OCI-M1 (cell line): ENCODE measurements around the gene POTEF.
"Not testable (repeated sequence)": the region's sequence is repeated elsewhere in the genome, so short reads cannot be mapped to it uniquely, and the experiment has no call there.

Source experiments
- DNase-seq: peaks from one replicate; lab custom pipeline; 2025; lab: John Stamatoyannopoulos, UW

The POTEF gene

DNA sequence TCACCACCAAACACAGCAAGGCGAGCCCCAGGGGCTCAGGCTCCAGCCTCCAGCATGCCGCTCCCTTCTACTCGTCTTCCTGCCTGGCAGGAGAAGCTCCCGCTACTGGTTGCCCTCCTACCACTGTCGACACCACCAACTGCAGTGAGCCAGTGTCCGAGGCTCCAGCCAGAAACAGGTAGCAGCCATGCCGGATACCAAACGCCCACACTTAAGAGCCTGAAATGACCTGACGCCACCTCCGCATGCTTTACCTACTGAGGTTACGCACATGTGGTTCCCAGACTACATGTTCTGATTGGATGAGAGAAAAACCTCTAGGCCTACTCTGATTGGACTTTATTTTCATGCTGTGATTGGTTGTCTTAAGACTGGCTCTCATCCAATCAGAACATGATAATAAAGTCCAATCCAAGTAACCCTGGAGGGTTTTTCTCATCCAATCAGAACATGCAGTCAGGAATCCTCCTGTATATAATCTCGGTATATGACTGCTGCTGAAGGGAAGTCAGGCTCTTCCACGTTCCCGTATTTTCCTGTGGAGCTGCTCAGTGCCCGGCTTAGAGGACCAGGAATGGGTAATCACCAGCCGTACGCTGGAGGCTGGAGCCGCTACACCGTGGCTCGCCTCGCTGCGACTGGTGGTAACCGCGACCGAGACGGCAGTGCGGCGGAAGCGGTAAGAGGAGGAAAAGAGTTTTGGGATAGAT is at the start of gene POTEF:
Gene POTEF, minus strand, starts transcription at position 103 of the 710 bp plus-strand sequence. CDS start 8,707 bp downstream, outside the sequence.
- DNase-seq = not testable (repeated sequence)

DNA sequence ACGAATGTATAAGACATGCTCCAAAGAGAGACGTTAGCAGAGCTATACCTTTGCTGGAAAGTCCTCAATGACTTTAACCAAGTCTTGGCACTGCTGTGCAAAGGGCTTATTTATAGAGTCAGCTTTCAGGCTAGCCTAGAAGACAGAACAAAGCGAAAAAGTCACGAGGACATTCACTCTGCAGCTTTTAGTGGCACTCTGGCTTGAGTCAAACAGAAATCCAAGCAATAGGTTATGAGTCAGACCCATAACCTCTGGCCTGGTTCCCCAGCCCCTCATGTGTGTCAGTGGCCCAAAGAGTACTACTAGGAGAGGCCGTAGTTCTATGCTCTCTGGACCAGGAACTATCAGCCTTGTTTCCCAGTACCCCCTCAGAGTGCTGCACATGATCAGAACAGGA is 45.8 kb upstream of the POTEF start:
- DNase-seq = not testable (repeated sequence)

DNA sequence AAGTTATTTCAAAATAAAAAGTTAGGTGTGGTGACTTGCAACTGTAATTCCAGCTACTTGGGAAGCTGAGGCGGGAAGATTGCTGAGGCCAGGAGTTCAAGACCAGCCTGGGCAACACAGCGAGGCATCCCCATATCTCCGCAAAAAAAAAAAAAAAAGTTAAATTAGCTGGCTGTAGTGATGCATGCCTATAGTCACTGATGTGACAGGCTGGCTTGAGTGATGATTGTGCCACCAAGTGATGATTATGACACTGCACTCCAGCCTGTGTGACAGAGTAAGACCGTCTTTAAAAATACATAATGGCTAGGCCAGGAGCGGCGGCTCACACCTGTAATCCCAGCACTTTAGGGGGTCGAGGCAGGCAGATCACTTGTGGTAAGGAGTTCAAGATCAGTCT is 40.9 kb upstream of the POTEF start:
- no peak for DNase-seq

DNA sequence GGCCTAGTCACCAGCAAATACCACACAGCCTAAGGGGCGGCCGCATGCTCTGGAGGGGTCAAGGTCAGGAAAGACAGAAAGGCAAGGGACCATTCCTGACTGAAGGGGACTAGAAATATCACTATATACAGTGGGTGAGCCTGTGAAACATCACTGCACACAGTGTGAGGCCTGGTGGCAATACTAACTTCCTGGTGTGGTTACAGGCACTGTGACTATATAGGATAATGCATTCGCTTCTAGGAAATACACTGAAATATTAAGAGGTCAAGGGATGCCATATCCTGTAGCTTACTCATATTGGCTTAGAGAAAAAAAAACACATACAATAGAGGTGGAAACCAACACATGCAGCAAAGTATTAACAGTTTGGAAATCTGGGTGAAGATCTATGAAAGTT is 40.1 kb upstream of the POTEF start:
- not testable (repeated sequence) for DNase-seq

DNA sequence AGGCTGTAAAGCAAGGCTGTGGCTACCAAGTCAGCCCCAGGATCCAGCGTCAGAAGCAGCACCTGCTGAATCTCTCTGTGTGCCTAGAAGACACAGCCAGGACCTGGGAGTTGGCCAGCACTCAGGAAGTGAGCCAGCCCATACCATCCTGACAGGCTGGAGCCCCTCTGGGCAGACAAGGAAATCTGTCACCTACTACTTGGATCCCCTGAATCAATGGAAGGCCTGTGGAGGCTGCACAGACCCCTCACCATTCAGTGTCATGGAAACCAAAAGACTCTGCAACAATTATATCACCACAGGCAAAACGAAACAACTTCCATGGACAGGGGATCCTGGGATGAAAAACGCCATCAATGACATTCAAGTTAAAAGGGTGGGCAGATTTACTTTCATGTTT is 37.6 kb upstream of the POTEF start:
- not testable (repeated sequence) for DNase-seq

DNA sequence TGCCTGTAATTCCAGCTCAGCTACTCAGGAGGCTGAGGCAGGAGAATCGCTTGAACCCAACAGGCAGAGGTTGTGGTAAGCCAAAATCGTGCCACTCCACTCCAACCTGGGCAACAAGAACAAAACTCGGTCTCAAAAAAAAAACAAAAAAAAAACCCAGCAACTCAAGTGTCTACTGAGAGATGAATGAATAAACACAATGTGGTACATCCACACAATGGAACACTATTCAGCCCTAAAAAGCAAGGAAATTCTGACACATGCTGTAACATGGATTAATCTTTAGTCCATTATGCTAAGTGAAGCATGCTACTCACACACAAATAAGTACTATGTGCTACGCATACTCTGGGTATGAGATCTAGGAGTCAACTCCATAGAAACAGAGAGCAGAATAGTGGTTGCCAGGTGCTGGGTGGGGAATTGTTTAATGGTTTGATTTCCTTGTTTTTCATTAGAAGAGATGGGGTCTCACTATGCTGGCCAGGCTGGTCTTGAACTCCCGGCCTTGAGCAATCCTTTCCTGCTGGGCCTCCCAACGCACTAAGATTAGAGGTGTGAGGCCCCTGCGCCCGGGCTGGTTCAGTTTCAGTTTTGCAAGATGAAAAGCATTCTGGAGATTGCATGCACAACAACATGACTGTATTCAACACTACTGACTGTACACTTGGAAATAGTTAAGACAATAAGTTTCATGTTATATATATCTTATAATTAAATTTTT is 36.4 kb upstream of the POTEF start:
- no peak for DNase-seq

DNA sequence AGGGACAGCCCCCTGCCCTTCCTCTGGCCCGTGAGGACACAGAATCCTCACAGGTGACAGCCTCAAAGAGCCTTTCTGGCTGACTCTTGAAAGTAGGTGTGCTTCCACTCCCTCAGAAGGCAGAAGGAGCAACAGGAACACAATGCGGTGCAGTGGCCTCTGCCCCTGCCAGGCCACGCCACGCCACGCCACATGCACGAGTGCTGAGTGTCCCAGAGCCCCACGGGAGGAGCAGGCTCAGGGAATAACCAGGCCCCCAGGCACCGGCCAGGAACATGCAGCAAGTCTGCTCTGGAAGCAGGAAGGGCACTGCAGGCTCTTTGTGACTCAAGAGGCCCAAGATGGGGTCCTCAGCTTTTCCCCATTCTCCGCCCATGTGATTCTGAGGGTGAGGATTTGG is 33.9 kb upstream of the POTEF start:
- no peak for DNase-seq

DNA sequence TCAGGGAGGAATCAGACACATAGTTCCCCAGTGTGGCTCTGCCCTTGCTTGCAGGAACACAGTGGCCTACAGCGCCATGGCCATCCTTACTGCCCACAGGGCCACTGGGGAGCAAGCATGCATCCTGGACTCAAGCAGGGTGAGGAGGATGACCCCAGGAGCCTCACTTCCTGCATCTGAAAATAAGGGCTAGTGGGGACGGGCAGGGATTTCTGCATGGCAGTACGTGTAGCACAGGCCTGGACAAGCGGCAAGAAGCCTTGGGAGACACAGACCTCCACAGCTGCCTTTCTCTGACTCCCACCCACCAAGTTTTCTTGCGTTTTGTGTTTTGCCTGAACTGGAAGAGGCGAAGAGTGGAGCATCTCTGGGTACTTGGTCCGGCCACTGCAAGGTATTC is 33.5 kb upstream of the POTEF start:
- DNase-seq = not testable (repeated sequence)

DNA sequence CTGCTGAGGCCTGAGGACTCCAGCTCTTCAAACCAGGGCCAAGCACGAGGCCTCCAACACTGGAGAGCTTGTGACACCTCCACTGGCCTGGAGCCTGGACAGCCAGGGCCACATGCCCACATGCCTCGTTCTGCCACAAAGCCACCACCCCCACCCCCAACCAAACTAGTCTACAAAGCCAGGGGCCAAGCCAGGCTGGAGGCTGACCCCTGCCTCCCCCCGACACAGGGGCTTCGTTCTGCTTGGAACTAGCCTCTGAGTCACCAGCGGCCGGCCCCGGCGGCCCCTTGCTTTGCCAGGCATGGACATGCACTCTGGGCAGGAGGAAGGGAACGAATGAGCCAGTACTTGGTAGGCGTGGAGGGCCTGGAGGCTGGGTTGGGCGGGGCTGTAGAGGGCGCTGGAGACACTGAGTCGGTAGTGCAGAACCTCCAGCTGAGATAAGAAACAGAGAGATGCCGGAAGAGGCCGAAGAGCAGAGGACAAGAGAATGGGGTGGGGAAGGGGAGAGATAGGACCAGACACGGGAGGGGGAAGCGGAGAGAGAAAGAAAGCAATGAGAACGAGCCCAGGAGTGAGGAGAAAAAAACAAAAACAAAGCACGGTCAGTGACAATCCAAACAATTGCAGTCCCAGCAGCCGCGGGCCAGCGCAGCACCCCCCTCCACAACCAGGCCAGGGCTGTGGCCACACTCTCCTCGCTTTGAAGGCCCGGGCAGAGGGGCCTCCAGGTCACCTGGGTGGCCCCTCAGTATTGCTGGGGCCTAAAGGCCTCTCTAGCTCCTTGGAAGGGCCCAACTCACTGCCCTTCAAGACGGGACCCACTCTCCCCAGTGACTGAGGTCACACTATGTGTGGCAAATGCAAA is 32.0 kb upstream of the POTEF start:
- not testable (repeated sequence) for DNase-seq

DNA sequence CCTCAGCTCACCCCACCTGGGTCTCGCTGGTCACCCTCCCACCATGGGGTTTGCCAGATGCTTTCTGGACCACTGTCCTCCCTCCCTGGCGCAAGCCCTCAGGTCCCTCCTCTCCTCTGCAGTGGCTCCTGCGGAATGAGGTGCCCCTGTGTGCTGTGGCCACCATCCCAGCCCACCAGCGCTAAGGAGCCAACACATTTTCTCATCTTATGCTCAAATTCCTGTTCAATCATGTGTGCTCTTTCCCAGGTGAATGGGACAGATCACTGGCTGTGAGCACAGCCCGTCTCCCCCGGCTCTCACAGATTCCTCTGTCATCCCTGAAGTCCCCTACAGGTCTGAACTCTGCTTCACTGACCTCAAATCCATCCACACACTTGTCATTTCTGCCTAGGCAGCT is 31.1 kb upstream of the POTEF start:
- no peak for DNase-seq

DNA sequence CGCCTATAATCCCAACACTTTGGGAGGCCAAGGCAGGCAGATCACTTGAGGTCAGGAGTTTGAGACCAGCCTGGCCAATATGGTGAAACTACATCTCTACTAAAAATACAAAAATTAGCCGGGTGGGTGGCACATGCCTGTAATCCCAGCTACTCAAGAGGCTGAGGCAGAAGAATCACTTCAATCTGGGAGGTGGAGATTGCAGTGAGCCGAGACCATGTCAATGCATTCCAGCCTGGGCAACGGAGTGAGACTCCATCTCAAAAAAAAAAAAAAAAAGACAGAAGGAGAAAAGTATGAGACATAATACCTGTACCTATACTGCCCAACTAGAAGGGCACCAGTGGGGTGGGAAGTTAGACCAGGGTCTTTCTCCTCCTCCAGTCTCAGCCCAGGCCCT is 30.4 kb upstream of the POTEF start:
- not testable (repeated sequence) for DNase-seq

DNA sequence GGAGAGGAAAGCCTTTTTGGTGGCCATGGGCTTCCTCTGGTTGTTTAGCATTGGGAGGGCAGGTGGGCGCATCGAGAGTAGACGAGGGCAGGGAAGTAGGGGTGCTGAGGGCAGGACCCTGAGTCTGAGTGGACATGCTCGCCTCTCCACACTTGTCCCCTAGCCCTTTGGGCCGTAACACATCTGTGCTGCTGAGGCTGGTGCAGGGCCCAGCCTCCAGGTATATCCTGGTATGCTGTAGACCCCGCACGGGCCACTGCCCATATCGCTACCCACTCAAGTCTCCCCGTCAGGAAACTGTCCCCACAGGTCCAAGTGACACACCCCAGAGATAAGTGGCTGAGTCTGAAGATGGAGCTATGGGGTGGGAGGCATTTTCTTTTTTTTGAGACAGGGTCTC is 29.6 kb upstream of the POTEF start:
- no peak for DNase-seq

DNA sequence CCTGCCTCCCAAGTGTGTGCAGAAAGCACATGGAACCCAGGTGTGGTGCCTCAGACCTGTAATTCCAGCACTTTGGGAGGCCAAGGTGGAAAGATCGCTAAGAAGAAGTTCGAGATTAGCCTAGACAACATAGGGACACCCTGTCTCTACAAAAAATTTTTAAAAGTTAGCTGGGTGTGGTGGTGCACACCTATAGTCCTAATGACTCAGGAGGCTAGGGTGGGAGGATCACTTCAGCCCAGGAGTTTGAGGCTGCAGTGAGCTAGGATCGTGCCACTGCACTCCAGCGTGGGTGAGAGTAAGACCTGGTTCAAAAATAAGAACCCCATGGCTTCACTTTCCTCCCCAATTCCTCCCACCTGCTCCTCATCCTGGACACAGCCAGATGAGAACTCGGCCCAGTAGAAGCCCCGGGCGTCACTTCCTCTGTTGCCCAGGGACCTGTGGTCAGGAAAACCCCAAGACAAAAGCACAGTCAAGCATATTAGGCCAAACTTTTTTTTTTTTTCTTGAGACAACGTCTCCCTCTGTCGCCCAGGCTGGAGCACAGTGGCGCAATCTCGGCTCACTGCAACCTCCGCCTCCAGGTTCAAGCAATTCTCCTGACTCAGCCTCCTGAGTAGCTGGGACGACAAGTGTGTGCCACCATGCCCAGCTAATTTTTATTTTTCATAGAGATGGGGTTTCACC is 28.9 kb upstream of the POTEF start:
- not testable (repeated sequence) for DNase-seq

DNA sequence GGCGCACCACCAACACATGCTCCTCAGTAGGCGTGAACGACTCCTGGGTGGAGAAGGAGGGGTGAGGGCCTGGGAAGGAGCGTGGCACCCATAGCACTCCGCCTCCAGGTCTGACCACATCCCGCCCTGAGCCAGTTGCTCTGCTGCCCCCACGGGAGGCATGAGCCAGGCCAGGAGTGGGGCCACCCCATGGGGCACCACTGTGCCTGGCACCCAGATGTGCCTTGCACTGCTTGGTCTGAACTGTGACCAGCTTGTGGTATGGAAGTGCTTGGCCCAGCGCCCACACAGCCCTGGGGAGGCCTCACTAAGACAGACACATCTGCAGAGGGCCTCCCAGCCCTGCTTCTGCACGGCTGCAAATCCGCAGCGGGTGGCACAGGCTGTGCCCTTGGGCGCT is 28.3 kb upstream of the POTEF start:
- DNase-seq = not testable (repeated sequence)

DNA sequence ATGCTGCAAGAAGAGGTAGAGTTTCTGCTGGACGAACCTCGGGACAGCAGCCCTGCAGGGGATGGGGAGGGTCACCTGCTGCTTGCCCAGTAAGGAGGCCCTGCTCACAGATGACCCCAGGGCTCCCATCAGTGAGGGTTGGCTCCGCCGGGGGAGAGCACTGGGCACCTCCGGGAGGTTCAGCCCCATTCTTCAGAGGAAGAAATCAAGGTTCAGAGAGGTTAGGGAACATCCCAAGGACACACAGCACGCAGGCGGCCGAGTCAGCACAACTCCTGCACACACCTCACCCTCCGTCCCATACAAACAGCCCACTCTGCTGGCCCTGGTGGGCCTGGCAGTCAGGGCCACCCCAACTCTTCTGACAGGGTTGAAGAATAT is 27.6 kb upstream of the POTEF start:
- DNase-seq = no peak

DNA sequence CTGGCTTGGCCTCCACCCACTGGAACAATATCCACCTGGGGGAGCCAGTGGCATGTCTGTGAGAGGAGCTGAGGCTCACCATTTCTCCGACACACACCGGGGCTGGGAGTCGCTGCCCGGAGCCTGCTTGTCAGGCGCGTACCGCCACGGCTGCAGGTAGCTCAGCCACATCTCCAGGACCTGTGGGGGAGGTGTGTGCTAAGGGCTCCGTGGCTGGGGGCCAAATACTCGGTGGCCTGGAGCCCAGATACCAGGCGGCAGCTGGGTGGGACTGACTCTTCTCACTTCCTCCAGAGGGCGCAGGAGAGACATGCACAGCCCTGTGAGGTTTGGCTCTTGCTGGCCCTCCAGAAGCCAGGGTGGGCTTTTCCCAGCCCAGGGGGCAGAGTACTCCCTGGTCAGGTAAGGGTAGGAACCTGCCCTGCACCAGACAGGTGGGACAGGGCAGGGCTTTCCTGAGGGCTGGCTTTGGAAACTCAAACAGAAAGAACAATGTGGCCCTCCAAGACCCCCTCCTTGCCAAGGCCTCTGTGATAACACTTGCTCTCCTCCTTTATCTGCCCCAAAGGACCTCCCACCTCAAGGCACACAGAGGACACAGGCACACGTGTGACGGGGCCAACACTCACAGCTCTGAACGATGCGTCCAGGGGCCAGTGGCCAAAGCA is 27.1 kb upstream of the POTEF start:
- DNase-seq = peak; percentile 13

DNA sequence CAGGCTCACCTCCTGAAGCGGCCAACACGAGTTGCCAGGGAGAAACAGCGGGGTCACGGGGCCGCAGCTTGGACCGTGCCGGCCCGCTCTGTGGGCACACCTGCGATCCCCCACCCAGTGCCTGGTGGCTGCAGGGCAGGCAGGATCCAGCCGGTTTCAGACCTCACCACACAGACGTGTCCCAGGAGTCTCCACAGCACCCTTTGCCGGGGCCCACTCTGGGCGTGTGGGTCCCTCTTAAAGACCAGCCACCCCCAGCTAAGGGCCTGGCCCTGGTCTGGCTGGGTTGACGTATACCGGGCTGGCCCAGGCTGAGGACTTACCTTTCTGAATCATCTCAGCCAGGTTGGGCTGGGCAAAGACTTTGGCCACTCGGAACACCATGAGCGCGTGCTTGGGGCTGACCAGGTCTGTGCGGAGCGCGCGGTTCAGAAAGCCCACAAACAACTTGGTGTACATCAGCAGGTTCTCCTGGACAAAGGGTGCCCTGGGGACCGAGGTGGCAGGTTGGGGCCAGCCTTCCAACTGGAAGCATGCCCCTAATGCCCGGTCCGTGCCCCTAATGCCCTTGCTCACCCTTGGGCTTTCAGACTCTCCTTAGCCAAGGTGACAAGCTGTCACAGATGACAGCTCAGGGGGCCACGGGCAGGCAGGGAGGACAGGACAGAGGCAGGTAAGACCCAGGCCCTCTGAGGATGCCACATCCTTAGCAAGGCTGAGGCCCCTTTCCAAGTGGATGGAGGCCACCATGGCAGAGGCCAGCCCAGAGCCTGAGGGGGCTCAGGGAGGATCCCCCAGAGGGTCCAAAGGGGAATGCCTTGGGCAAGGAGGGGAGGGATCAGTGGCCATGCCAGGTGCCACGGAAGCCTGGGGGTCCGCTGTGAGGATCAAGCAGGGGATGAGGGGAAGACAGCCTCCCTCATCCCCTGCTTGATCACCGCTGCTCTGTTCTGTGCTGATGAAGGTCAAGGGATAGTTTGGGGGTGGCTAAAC is 26.0 kb upstream of the POTEF start:
- no peak for DNase-seq

DNA sequence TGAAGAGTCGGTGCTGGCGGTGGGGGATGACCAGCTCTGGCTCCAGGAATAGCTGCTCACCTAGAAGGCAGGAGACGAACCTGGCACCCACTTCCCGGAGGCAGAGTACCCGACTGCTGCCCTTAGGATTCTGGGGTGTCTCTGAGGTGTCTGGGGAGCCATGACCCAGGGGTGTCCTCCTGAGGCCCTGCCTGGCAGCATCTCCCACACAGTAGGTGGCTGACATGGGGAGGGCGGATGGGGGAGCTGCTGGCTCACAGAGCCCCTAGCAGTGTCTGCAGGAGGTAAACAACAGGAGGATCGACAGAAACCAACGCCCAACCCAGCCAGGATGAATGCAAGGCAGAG is 25.4 kb upstream of the POTEF start:
- DNase-seq = not testable (repeated sequence)

DNA sequence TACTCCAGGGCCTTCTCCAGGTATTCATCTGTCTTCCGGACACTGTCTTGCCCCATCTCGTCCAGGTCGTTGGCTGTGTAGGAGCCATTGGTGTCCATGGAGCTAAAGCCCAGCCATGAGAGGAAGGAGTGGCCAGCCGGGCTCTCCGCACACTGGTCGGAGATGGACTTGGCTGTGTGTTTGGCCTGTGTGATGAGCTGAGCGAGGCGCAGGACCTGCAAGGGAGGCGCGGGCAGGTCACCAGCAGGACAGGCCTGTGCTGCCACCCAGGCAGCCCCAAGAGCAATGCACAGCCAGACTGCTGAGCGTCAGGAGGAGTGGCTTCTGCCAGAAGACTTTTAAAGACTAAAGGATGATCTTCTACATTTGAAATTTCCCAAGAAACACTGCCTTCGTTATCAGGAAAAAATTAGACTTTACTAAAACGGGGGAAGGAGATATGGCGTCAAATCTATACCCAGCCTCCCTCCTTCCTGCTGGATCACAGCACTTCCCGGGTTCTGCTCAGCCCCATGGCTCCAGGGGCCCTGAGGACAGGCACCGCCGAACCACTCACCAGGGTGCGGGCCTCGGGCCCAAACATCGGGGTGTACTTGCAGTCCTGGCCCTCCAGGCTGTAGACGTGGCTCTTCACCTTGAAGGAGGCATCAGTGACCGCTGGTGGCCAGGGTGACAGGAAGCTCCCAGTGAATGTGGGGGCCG is 24.9 kb upstream of the POTEF start:
- not testable (repeated sequence) for DNase-seq
